Kidney epithelial cell (primary cell): ENCODE results near the gene PLEKHO2. TPM values are rescaled to one million over a fixed set of nuclear protein-coding genes. Genes with fewer than 3 reads are reported as not detected.

ENCODE experiments used
- DNase-seq: peaks from one replicate; pipeline ENCODE4 v3.0.0-alpha.2; 2010; ENCODE audit warnings: low read depth
- H3K27me3 ChIP-seq: 2 replicates; pipeline ENCODE4 v1.6.0; 2011; ENCODE audit warnings: low read length; ENCODE audit not compliant: control insufficient read depth, insufficient read depth
- H3K36me3 ChIP-seq: 2 replicates; pipeline ENCODE4 v1.5.1; 2011; ENCODE audit warnings: low read length; ENCODE audit not compliant: control insufficient read depth, insufficient read depth
- H3K4me3 ChIP-seq: 2 replicates; pipeline ENCODE4 v1.5.1; 2011; ENCODE audit warnings: low read depth, mild to moderate bottlenecking, control low read depth, low read length
- total RNA-seq: library from RNA; depleted of rRNA; stranded (reverse); fragments of >200 nt; gene quantifications from 2 replicates; pipeline ENCODE4 v1.2.3, GENCODE V29; 2015
- TF ChIP-seq, protein P1 (sequence below): IDR thresholded peaks from 2 replicates; pipeline ENCODE4 v1.5.1; 2011; ENCODE audit warnings: mild to moderate bottlenecking, moderate library complexity, low read length, control low read depth, inconsistent platforms; ENCODE audit not compliant: insufficient read depth, poor library complexity, severe bottlenecking

The PLEKHO2 gene
- total RNA-seq, 1 donor from 2014 or later: 11.0 TPM

DNA sequence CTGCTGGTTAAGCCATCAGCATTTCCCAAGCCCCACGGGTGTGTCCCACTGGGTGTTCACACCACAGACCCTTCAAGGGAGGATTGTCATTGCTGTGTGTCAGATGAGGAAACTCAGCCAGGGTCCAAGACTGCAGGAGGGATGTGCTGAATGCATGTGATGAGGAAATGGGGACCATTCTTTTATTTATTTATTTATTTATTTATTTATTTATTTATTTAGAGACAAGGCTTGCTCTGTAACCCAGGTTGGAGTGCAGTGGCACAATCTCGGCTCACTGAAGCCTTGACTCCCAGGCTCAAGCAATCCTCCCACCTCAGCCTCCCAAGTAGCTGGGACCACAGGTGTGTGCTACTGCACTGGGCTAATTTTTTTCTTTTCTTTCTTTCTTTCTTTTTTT lies 37.1 kb upstream of the PLEKHO2 start:
- TF ChIP-seq, protein P1, sequence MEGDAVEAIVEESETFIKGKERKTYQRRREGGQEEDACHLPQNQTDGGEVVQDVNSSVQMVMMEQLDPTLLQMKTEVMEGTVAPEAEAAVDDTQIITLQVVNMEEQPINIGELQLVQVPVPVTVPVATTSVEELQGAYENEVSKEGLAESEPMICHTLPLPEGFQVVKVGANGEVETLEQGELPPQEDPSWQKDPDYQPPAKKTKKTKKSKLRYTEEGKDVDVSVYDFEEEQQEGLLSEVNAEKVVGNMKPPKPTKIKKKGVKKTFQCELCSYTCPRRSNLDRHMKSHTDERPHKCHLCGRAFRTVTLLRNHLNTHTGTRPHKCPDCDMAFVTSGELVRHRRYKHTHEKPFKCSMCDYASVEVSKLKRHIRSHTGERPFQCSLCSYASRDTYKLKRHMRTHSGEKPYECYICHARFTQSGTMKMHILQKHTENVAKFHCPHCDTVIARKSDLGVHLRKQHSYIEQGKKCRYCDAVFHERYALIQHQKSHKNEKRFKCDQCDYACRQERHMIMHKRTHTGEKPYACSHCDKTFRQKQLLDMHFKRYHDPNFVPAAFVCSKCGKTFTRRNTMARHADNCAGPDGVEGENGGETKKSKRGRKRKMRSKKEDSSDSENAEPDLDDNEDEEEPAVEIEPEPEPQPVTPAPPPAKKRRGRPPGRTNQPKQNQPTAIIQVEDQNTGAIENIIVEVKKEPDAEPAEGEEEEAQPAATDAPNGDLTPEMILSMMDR: no peak
- DNase-seq: no peak
- H3K27me3 ChIP-seq: peaks cover under 1% of the 10 kb centered on the region
- H3K4me3 ChIP-seq: no peak overlapping the region
- H3K36me3 ChIP-seq: no peaks in the 10 kb centered on the region

DNA sequence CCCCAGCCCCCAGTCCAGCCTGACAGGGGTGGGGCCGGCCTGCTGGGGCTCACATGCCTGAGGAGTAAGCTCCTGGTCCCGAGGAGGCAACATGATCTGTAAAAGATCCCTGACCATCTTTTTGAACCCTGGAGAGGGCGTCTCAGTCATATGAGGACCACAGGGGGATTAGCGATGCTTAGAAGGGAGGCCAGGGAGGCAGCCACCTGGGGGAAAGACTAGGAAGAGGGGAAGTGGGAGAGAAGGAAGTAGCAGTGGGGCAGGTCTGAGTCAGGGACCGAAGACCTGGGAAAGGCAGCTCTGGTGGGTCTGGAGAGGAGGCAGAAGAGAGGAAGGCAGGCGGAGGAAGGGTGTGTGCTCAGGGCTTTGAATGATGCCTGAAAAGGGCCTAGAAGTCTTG lies 35.2 kb upstream of the PLEKHO2 start:
- Histone ChIP-seq H3K36me3 (no peaks in the 10 kb centered on the region), H3K4me3 (no peak overlapping the region), H3K27me3 (peaks cover 3% of the 10 kb centered on the region)
- no peak for DNase-seq
- TF ChIP-seq, protein P1: no peak

DNA sequence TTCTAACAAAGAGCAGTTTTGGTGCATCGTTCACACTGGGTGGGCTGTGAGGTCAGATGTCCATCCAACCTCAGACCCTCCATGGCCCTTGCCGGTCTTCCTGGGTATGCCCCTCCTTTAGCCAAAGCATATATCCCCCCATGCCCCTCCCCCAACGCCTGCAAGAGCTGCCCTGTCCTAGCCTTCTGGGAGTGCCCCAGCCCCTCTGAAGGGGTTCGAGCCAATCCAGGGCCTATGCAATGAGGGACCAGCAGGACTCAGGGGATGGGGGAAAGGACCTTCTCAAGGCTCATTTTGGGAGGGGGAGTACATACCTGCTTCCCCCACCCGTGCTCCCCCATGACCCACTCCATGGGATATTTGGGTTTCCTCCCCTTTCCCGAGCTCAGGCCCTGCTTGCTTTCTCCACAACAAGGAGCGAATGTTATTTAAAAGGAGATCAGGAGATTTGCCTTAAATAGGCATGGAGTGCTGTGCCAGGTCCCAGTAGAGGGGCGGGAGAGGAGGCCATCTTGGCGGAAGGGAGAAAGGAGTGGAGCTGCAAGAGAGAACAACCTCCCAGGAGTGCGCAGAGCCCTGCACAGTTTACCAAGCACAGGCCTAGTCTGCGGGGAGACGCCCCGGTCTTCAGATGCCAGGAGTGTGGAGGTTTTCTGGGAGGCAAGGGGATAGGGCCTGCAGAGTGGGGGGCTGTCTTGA lies 34.5 kb upstream of the PLEKHO2 start:
- DNase-seq: no peak
- Histone ChIP-seq H3K27me3 (peaks cover 3% of the 10 kb centered on the region), H3K36me3 (no peaks in the 10 kb centered on the region), H3K4me3 (no peak overlapping the region)
- TF ChIP-seq, protein P1: no peak

DNA sequence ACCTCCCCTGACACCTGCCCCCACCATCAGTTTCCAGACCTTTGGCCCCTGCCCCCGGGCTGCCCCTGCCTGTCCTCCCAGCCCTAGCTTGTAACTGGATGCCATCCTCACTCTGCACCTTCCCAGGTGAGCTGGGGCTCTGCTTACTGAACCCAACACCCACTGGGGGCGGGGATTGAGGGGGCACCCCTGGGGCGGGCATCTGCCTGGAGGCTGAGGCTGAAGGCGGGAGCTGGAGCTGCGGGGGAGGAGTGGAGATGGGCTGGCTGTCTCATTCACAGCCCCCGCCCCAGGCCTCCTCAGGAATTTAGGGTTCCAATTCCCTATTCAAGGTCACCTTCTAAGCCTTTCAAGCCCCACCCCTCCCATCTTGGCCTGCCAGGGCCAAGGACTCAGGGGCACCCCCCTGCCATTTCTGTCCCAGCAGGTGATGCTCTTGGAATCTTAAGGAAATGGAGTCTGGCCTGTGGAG lies 33.9 kb upstream of the PLEKHO2 start:
- Histone ChIP-seq H3K4me3 (no peak overlapping the region), H3K27me3 (peaks cover 3% of the 10 kb centered on the region), H3K36me3 (no peaks in the 10 kb centered on the region)
- no peak for DNase-seq
- TF ChIP-seq, protein P1: no peak

DNA sequence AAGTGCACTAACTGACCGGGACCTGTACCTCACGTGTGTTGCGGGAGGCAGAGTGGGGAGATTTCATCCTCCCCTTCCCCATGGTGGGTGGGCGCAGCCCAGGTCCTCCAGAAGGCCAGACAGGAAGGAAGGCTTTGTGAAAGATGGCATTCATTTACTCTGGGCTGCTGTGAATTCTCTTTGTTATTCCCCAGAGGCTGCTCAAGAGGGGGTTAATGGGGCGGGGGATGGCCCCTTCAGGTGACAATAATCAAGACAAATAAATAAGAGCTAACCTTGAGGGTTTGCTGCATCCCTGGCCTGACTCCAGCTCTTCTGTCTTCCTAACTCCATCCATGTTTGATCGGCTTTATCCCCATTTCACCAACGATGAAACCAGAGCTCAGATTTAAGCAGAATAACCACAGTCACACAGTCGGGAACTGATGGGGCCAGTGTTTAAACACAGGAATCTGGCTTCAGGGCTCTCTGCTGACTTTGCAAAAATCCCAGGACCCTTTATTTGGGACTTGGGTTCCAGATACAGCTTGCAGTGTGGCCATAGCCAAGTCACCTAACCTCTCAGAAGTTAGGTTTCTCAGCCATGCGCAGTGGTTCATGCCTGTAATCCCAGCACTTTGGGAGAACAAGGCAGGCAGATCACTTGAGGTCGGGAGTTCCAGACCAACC lies 32.8 kb upstream of the PLEKHO2 start:
- no peaks in the 10 kb centered on the region for H3K36me3 ChIP-seq
- TF ChIP-seq, protein P1: no peak
- no peak for DNase-seq
- no peak overlapping the region for H3K4me3 ChIP-seq
- H3K27me3 ChIP-seq: peaks cover 3% of the 10 kb centered on the region
